Uterus (tissue), 2 donors: ENCODE measurements around the gene OR4E1.

Source experiments
- CTCF ChIP-seq, 4 experiments: fragments of 200-600 bp in 2 of 4; fragments of 450-650 bp in 2 of 4; sonication (generic) in 2 of 4; IDR thresholded peaks; one replicate each; pipeline ENCODE4 v1.5.1; 2016 to 2019; ENCODE audit warnings: antibody characterized with exemption in 4 of 4, mild to moderate bottlenecking in 2 of 4, moderate library complexity in 1 of 4
- POLR2A ChIP-seq, 2 donors: fragments of 450-650 bp; IDR thresholded peaks; one replicate each; pipeline ENCODE4 v1.6.1; 2016; ENCODE audit warnings: antibody characterized with exemption in 2 of 2, mild to moderate bottlenecking in 1 of 2, moderate library complexity in 1 of 2

GRCh38 chr14:21719841-21720240 lies 46.2 kb upstream of the OR4E1 start:
- TF ChIP-seq CTCF (IDR thresholded peaks at IDR 0.05): no peak
- no peak for TF ChIP-seq POLR2A (IDR thresholded peaks at IDR 0.05)
